HFFc6 (cell line): ENCODE results near the gene PTPRA. TPM values are rescaled to one million over a fixed set of nuclear protein-coding genes. Genes with fewer than 3 reads are reported as not detected.

Source experiments
- DNase-seq: peaks from one replicate; pipeline ENCODE4 v3.0.0-alpha.2; 2018
- H3K27ac Mint-ChIP-seq: 2 replicates; pipeline ENCODE4 v1.8.0; 2020; ENCODE audit warnings: mild to moderate bottlenecking, mixed read lengths
- H3K27me3 Mint-ChIP-seq: 2 replicates; pipeline ENCODE4 v1.8.0; 2021; ENCODE audit warnings: mild to moderate bottlenecking, moderate library complexity, mixed read lengths; ENCODE audit not compliant: insufficient read depth
- H3K36me3 Mint-ChIP-seq: 2 replicates; pipeline ENCODE4 v1.8.0; 2021; ENCODE audit warnings: low read depth, mixed read lengths
- H3K4me1 Mint-ChIP-seq: 2 replicates; pipeline ENCODE4 v1.8.0; 2020; ENCODE audit warnings: low read depth, mixed read lengths
- H3K4me3 Mint-ChIP-seq: 2 replicates; pipeline ENCODE4 v1.8.0; 2020; ENCODE audit warnings: mild to moderate bottlenecking, moderate library complexity, mixed read lengths
- H3K9me3 Mint-ChIP-seq: 2 replicates; pipeline ENCODE4 v1.8.0; 2020; ENCODE audit warnings: mild to moderate bottlenecking, mixed read lengths
- total RNA-seq, 6 experiments: library from RNA; stranded (reverse); fragmentation: NEBNext Ultra II Directional; extraction: Animal tissue kit (Norgen Biotek cat#: 25700); gene quantifications; 2 replicates in 1 of 6; 3 replicates in 5 of 6; pipeline ENCODE4 v1.2.3, GENCODE V29; 2021
- TF ChIP-seq, protein P1 (sequence below): fragments of 200-600 bp; sonication (generic); IDR thresholded peaks from 2 replicates; pipeline ENCODE4 v1.5.0; 2021; ENCODE audit warnings: antibody characterized with exemption, mild to moderate bottlenecking

PTPRA gene
- total RNA-seq, 6 experiments from 2014 or later, result 44.3 to 54.4 (median 48.7) TPM

DNA sequence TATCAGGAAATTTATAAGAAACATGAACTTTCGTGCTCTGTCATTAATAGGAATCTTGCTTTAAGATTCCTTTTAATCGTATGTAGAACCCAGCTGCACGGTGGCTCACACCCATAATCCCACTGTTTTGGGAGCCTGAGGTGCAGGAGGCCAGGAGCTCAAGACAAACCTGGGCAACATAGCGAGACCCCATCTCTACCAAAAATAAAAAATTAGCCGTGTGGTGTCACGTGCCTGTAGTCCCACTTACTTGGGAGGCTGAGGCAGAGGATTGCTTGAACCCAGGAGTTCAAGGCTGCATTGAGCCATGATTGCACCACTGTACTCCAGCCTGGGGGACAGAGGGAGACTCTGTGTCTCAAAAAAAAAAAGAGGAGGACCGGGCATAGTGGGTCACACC lies 7.4 kb downstream of the PTPRA start:
- Mint-ChIP-seq H3K27me3 (no peaks in the 10 kb centered on the region; the same call in 1 of the 2 replicates), H3K4me3 (no peak overlapping the region), H3K36me3 (0 out of 2 replicates have a peak, but pooled peaks cover 5% of the 10 kb centered on the region), H3K27ac (no peak overlapping the region), H3K9me3 (no peaks in the 10 kb centered on the region), H3K4me1 (peaks cover 52% of the 10 kb centered on the region)
- no peak for DNase-seq
- TF ChIP-seq, protein P1, sequence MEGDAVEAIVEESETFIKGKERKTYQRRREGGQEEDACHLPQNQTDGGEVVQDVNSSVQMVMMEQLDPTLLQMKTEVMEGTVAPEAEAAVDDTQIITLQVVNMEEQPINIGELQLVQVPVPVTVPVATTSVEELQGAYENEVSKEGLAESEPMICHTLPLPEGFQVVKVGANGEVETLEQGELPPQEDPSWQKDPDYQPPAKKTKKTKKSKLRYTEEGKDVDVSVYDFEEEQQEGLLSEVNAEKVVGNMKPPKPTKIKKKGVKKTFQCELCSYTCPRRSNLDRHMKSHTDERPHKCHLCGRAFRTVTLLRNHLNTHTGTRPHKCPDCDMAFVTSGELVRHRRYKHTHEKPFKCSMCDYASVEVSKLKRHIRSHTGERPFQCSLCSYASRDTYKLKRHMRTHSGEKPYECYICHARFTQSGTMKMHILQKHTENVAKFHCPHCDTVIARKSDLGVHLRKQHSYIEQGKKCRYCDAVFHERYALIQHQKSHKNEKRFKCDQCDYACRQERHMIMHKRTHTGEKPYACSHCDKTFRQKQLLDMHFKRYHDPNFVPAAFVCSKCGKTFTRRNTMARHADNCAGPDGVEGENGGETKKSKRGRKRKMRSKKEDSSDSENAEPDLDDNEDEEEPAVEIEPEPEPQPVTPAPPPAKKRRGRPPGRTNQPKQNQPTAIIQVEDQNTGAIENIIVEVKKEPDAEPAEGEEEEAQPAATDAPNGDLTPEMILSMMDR, result no peak

GRCh38 chr20:2883726-2884637 lies 10.7 kb downstream of the PTPRA start:
- TF ChIP-seq, protein P1, result no peak
- H3K9me3 Mint-ChIP-seq, result no peaks in the 10 kb centered on the region
- no peak for DNase-seq
- no peak overlapping the region for H3K27ac Mint-ChIP-seq
- no peaks in the 10 kb centered on the region for H3K27me3 Mint-ChIP-seq
- H3K4me3 Mint-ChIP-seq, result no peak overlapping the region
- H3K36me3 Mint-ChIP-seq, result no peaks in the 10 kb centered on the region
- H3K4me1 Mint-ChIP-seq, result peaks cover 38% of the 10 kb centered on the region

DNA sequence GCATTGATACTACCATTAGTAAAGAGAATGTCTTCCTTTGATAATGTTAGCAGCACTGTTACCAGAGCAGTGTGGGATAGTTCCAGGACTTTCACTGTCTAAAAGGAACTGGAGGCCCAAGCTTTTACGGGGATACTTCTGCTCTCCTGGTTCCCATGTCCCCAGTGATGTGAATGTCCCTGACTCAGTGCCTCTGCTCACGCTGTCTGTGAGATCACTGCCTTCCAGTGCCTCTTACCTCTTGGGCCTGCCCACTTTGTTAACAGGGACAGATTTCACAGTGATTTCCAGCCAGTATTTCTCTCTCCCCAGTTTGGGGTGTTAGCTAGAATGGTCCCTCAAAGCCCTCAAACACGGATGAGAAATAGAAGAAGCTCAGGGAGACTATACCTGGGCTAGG lies 14.4 kb downstream of the PTPRA start:
- H3K9me3 Mint-ChIP-seq, result no peaks in the 10 kb centered on the region
- DNase-seq, result no peak
- H3K4me1 Mint-ChIP-seq, result peaks cover 48% of the 10 kb centered on the region
- H3K27me3 Mint-ChIP-seq, result peaks cover 5% of the 10 kb centered on the region; the same call in 1 of the 2 replicates
- TF ChIP-seq, protein P1, result no peak
- no peak overlapping the region for H3K4me3 Mint-ChIP-seq
- peaks cover 3% of the 10 kb centered on the region; the same call in 1 of the 2 replicates for H3K36me3 Mint-ChIP-seq
- no peak overlapping the region for H3K27ac Mint-ChIP-seq

DNA sequence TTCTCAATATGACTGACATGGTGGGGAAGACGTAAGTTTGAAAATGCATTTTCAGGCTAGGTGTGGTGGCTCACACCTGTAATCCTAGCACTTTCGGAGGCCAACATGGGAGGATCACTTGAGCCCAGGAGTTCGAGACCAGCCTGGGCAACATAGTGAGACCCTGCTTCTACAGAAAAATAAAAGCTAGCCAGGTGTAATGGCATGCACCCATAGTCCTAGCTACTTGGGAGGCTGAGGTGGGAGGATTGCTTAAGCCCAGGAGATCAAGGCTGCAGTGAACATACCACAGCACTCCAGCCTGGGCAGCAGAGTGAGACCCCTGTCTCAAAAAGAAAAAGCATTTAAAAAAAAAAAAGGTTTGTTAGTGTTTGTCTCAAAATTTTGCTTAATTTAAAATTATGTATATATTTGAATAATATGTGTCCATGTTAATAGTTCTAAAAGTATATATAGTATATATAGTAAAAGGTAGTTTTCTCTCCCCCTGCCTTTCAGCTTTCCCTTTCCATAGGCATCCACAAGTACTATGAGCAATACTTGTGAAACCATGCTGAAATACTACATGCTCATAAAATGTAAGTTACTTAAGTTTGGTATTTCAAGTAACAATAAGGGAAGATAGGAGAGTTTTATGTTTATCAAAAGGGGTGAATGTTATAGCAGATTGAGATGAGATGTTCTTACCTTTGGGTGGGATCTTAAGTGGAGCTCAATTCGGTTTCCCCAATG lies 15.1 kb downstream of the PTPRA start:
- TF ChIP-seq, protein P1, result no peak
- no peak for DNase-seq
- H3K4me1 Mint-ChIP-seq, result peaks cover 48% of the 10 kb centered on the region
- peaks cover 3% of the 10 kb centered on the region; the same call in 1 of the 2 replicates for H3K36me3 Mint-ChIP-seq
- H3K27ac Mint-ChIP-seq, result no peak overlapping the region
- no peaks in the 10 kb centered on the region for H3K9me3 Mint-ChIP-seq
- no peak overlapping the region for H3K4me3 Mint-ChIP-seq
- peaks cover 5% of the 10 kb centered on the region; the same call in 1 of the 2 replicates for H3K27me3 Mint-ChIP-seq

GRCh38 chr20:2889209-2889608 lies 15.9 kb downstream of the PTPRA start:
- TF ChIP-seq, protein P1, result no peak
- Mint-ChIP-seq H3K4me1 (peaks cover 41% of the 10 kb centered on the region), H3K36me3 (peaks cover 6% of the 10 kb centered on the region; the same call in 1 of the 2 replicates), H3K9me3 (no peaks in the 10 kb centered on the region), H3K4me3 (no peak overlapping the region), H3K27ac (no peak overlapping the region), H3K27me3 (peaks cover 5% of the 10 kb centered on the region; the same call in 1 of the 2 replicates)
- no peak for DNase-seq
